GM12874 (cell line): Measurements from ENCODE around the gene PCDHGA2.
A peak's percentile ranks its signal among the peaks of the same experiment; 100 is the strongest.

Experiments
- CTCF ChIP-seq: IDR thresholded peaks from 2 replicates; pipeline ENCODE4 v1.5.1; 2011; ENCODE audit warnings: low read depth, mild to moderate bottlenecking, control low read depth, low read length, moderate library complexity; ENCODE audit not compliant: insufficient read depth

The PCDHGA2 gene

DNA sequence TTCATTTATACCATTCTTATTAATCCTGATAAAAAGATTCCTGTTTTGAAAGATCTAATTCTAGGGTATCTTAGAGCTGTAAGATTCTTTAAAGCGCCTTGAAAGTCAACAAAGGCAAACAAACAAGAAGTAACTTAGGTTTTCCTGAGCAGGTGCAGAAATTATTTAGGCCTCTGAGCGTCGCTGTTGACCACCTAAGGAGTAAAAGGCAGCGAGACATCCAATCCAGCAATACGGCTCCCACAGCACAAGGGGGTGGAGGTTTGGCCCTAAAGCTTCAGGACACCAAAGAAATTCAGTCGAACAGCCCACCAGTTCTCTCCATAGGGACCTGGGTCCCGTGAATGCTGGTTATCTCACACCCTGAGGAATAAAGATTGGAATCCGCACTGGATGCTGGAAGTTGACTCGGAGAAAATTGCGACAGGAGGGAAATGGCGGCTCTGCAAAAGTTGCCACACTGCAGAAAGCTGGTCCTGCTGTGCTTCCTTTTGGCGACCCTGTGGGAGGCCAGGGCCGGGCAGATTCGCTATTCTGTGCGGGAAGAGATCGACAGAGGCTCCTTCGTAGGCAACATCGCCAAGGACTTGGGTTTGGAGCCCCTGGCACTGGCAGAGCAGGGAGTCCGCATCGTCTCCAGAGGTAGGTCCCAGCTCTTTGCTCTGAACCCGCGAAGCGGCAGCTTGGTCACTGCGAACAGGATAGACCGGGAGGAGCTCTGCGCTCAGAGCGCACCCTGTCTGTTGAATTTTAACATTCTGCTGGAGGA is at the start of gene PCDHGA2:
PCDHGA2 (plus strand) TSS at position 223 of the 769 bp plus-strand sequence.
- TF ChIP-seq CTCF: peak; percentile 62

GRCh38 chr5:141298376-141298775 is 40.2 kb upstream of the PCDHGA2 start:
- no peak for TF ChIP-seq CTCF

GRCh38 chr5:141303756-141304155 is 34.8 kb upstream of the PCDHGA2 start, which contains the start of gene SLC25A2:
TSS of gene SLC25A2 (minus strand) at chr5:141304049. CDS start at chr5:141303865, 184 bp downstream.
- TF ChIP-seq CTCF: no peak

GRCh38 chr5:141306630-141307029 is 31.9 kb upstream of the PCDHGA2 start:
- no peak for TF ChIP-seq CTCF

- TF ChIP-seq CTCF: no peak
Measured at GRCh38 chr5:141313711-141314110, 24.8 kb upstream of the PCDHGA2 start.

- no peak for TF ChIP-seq CTCF
Measured at GRCh38 chr5:141319202-141319601, 19.4 kb upstream of the PCDHGA2 start.

GRCh38 chr5:141319699-141320098 is 18.9 kb upstream of the PCDHGA2 start:
- no peak for TF ChIP-seq CTCF
